Measurements from ENCODE around the gene SLC35F1. TPM values are rescaled to one million over a fixed set of nuclear protein-coding genes. Genes with fewer than 3 reads are reported as not detected.

SLC35F1 gene
- total and polyA plus RNA-seq, 9 of the 15 experiments (the other 6 are each of a cell fraction or from before 2014, with no cell fraction given) = 0.03 to 0.06 TPM; not detected in 7

DNA sequence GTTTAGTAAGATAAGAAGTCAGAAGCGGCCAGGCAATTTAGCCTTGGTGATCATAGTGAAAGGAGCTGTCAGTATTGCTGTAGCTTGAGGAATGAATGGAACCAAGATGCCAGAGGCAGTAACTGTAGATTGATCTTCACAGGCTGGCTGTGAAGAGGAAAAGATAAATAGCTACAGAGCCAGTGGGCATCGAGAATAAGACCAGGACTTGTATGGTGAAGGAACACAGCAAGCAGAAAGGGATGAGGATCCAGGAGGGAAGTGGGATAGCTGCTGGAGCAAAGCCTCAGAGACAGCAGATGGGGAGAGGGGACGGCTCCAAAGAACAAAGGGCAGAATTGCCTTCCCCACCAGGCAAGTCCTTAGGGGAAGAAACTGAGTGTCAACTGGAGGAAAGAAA, 346.7 kb downstream of the SLC35F1 start:
- ATAC-seq = no peak
- Histone ChIP-seq H3K27me3 (ENCODE audit: control insufficient read depth in 2 of 2, insufficient read depth in 2 of 2, low read length in 2 of 2) (no peaks in the 10 kb centered on the region; a peak in 2 of 5 replicates), H2AFZ (ENCODE audit: low read depth, low read length) (no peak overlapping the region), H3K4me1 (replicated peaks in 1 of 2; ENCODE audit: control insufficient read depth in 2 of 2, insufficient read depth in 2 of 2, low read length in 2 of 2) (no peaks in the 10 kb centered on the region), H4K20me1 (replicated peaks; ENCODE audit: control insufficient read depth, insufficient read depth, low read length) (no peaks in the 10 kb centered on the region), H3K9ac (ENCODE audit: insufficient read depth in 1 of 2, low read depth in 2 of 2, low read length in 2 of 2) (no peak overlapping the region), H3K4me3 (no peak overlapping the region), H3K4me2 (ENCODE audit: insufficient read depth, low read length) (no peak overlapping the region), H3K36me3 (ENCODE audit: control insufficient read depth, insufficient read depth, low read length) (no peaks in the 10 kb centered on the region), H3K27ac (ENCODE audit: extremely low read depth, low read depth, low read length) (no peak overlapping the region), H3K79me2 (ENCODE audit: control insufficient read depth, insufficient read depth, low read length) (no peaks in the 10 kb centered on the region), H3K9me3 (replicated peaks; ENCODE audit: control insufficient read depth, insufficient read depth, low read depth, low read length) (no peaks in the 10 kb centered on the region), H3K9me1 (ENCODE audit: control insufficient read depth, insufficient read depth, low read length) (no peaks in the 10 kb centered on the region)
- FAIRE-seq = no peak
- TF ChIP-seq POLR3G (IDR thresholded peaks at IDR 0.05; ENCODE audit: extremely low read depth, insufficient read length, insufficient replicate concordance) (no peak), STAT5B (CRISPR knock-in tag; IDR thresholded peaks at IDR 0.05) (no peak)
- TF ChIP-seq, protein P1, sequence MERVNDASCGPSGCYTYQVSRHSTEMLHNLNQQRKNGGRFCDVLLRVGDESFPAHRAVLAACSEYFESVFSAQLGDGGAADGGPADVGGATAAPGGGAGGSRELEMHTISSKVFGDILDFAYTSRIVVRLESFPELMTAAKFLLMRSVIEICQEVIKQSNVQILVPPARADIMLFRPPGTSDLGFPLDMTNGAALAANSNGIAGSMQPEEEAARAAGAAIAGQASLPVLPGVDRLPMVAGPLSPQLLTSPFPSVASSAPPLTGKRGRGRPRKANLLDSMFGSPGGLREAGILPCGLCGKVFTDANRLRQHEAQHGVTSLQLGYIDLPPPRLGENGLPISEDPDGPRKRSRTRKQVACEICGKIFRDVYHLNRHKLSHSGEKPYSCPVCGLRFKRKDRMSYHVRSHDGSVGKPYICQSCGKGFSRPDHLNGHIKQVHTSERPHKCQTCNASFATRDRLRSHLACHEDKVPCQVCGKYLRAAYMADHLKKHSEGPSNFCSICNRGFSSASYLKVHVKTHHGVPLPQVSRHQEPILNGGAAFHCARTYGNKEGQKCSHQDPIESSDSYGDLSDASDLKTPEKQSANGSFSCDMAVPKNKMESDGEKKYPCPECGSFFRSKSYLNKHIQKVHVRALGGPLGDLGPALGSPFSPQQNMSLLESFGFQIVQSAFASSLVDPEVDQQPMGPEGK (CRISPR knock-in tag; IDR thresholded peaks at IDR 0.05; ENCODE audit: borderline replicate concordance) = no peak
- TF ChIP-seq, protein P2, sequence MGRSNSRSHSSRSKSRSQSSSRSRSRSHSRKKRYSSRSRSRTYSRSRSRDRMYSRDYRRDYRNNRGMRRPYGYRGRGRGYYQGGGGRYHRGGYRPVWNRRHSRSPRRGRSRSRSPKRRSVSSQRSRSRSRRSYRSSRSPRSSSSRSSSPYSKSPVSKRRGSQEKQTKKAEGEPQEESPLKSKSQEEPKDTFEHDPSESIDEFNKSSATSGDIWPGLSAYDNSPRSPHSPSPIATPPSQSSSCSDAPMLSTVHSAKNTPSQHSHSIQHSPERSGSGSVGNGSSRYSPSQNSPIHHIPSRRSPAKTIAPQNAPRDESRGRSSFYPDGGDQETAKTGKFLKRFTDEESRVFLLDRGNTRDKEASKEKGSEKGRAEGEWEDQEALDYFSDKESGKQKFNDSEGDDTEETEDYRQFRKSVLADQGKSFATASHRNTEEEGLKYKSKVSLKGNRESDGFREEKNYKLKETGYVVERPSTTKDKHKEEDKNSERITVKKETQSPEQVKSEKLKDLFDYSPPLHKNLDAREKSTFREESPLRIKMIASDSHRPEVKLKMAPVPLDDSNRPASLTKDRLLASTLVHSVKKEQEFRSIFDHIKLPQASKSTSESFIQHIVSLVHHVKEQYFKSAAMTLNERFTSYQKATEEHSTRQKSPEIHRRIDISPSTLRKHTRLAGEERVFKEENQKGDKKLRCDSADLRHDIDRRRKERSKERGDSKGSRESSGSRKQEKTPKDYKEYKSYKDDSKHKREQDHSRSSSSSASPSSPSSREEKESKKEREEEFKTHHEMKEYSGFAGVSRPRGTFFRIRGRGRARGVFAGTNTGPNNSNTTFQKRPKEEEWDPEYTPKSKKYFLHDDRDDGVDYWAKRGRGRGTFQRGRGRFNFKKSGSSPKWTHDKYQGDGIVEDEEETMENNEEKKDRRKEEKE (IDR thresholded peaks at IDR 0.05; ENCODE audit: borderline replicate concordance in 1 of 2, control insufficient read depth in 1 of 2, low read depth in 2 of 2, low read length in 1 of 2) = no peak
- no peak for DNase-seq (ENCODE audit: extremely low read depth in 1 of 4, low spot score in 3 of 4)
- ChIA-PET CTCF (ENCODE audit: low intra/inter-chr PET ratio) (no interaction called here), POLR2A (interaction anchor here (0.7 kb wide), 1 partner anchor 12 kb away, joined by 3 read pairs; no protein-coding TSS in a partner anchor)
- 0% methylated on average over 3 of the region's 3 CpGs for WGBS (ENCODE audit: insufficient coverage, low coverage, missing lambda C conversion rate)
- BruUV-seq (replicated peaks) = no TSS peak
- in situ Hi-C loops (cut with MboI) (no loop called here), intact Hi-C loops (cut with micrococcal nuclease) (loop anchor here (10.0 kb wide), 2 partner anchors 269 to 909 kb away; no protein-coding TSS in a partner anchor)
